KMS-11 (cell line): Measurements from ENCODE around the gene TRIP13.

Experiments
- H2AFZ ChIP-seq: fragments of 200-600 bp; sonication (generic); 2 replicates; pipeline ENCODE4 v1.6.1; 2016; ENCODE audit warnings: antibody characterized with exemption, mixed run types, low read depth
- H3K27ac ChIP-seq: fragments of 200-600 bp; sonication (generic); 2 replicates; pipeline ENCODE4 v1.6.1; 2016; ENCODE audit warnings: mild to moderate bottlenecking, mixed run types
- H3K27me3 ChIP-seq: fragments of 200-600 bp; sonication (generic); 2 replicates; pipeline ENCODE4 v1.6.1; 2017; ENCODE audit warnings: mild to moderate bottlenecking, low read depth, mixed run types, moderate library complexity; ENCODE audit not compliant: insufficient read depth
- H3K36me3 ChIP-seq: fragments of 200-600 bp; sonication (generic); 2 replicates; pipeline ENCODE4 v1.6.1; 2017; ENCODE audit warnings: mild to moderate bottlenecking, mixed run types; ENCODE audit not compliant: insufficient read depth
- H3K4me1 ChIP-seq: fragments of 200-600 bp; sonication (generic); 2 replicates; pipeline ENCODE4 v1.6.1; 2016; ENCODE audit warnings: mild to moderate bottlenecking, low read depth, mixed run types; ENCODE audit not compliant: poor library complexity, severe bottlenecking
- H3K4me2 ChIP-seq: fragments of 200-600 bp; sonication (generic); 2 replicates; pipeline ENCODE4 v1.7.0; 2016; ENCODE audit warnings: mild to moderate bottlenecking, mixed run types
- H3K4me3 ChIP-seq: fragments of 200-600 bp; sonication (generic); IDR thresholded peaks from 2 replicates; pipeline ENCODE4 v1.6.1; 2017; ENCODE audit warnings: low read depth, low read length, mixed read lengths; ENCODE audit not compliant: insufficient read depth
- H3K79me2 ChIP-seq: fragments of 200-600 bp; sonication (generic); 2 replicates; pipeline ENCODE4 v1.6.1; 2016; ENCODE audit warnings: low read depth, mixed run types; ENCODE audit not compliant: insufficient read depth
- H3K9ac ChIP-seq: fragments of 200-600 bp; sonication (generic); 2 replicates; pipeline ENCODE4 v1.6.1; 2016; ENCODE audit warnings: mild to moderate bottlenecking, mixed run types
- H4K20me1 ChIP-seq: fragments of 200-600 bp; sonication (generic); 2 replicates; pipeline ENCODE4 v1.6.1; 2016; ENCODE audit warnings: mild to moderate bottlenecking, mixed run types; ENCODE audit not compliant: insufficient read depth
- CTCF ChIP-seq: fragments of 200-600 bp; sonication (generic); conservative IDR thresholded peaks from 2 replicates; pipeline ENCODE4 v1.6.1; 2017; ENCODE audit warnings: low read depth, mild to moderate bottlenecking, antibody characterized with exemption, low read length, moderate library complexity, mixed read lengths

The TRIP13 gene

GRCh38 chr5:880816-881550 lies 11.7 kb upstream of the TRIP13 start:
- no peak overlapping the region for H3K4me3 ChIP-seq
- no peaks in the 10 kb centered on the region for H3K4me1 ChIP-seq
- H4K20me1 ChIP-seq: no peaks in the 10 kb centered on the region; the same call in 1 of the 2 replicates
- no peak overlapping the region for H3K4me2 ChIP-seq
- H3K79me2 ChIP-seq: peaks cover 39% of the 10 kb centered on the region
- TF ChIP-seq CTCF: no peak
- H3K27ac ChIP-seq: no peak overlapping the region
- peaks cover 25% of the 10 kb centered on the region; the same call in 1 of the 2 replicates for H3K36me3 ChIP-seq
- no peaks in the 10 kb centered on the region for H3K27me3 ChIP-seq
- H2AFZ ChIP-seq: no peak overlapping the region
- H3K9ac ChIP-seq: no peak overlapping the region

DNA sequence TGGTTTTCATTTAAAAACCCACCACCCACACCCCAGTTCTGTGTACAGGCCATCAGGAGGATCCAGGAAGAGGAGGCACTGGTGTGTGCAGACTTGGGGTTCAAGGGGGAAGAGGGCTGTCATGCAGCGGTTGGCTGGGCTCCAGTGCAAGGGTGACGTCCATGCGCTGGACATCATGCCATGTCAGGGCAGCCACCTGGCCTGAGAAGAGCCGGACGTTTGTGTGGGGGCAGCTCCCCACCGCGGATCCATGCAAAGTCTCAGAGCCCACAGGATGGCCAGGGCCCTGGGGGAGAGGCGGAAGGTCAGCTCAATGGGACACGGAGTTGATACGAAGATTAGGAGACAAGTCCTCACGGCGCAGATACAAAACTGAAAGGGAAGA lies 11.1 kb upstream of the TRIP13 start:
- Histone ChIP-seq H3K79me2 (peaks cover 39% of the 10 kb centered on the region), H2AFZ (no peak overlapping the region), H3K4me2 (no peak overlapping the region), H3K9ac (no peak overlapping the region), H4K20me1 (no peaks in the 10 kb centered on the region; the same call in 1 of the 2 replicates), H3K4me1 (no peaks in the 10 kb centered on the region), H3K4me3 (no peak overlapping the region), H3K27ac (no peak overlapping the region), H3K27me3 (no peaks in the 10 kb centered on the region), H3K36me3 (peaks cover 24% of the 10 kb centered on the region; the same call in 1 of the 2 replicates)
- TF ChIP-seq CTCF: no peak

DNA sequence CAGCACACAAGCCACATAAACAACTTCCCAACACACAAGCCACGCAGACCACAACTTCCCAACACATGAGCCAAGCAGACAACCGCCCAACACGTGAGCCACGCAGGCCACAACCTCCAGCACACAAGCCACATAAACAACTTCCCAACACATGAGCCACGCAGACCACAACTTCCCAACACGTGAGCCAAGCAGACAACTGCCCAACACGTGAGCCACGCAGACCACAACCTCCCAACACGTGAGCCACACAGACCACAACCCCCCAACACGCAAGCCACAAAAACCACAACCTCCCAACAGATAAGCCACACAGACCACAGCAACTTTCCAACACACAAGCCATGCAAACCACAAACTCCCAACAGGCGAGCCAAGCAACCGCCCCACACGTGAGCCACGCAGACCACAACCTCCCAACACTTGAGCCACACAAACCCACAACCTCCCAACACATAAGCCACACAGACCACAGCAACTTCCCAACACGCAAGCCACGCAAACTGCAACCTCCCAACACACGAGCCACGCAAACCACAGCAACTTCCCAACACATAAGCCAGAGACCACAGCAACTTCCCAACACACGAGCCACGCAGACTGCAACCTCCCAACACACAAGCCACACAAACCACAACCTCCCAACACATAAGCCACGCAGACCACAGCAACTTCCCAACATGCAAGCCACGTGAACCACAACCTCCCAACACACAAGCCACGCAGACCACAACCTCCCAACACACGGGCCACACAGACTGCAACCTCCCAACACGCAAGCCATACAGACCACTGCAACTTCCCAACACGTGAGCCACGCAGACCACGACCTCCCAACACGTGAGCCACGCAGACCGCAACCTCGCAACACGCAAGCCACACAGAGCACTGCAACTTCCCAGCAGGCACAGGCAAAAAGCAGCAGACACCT lies 10.2 kb upstream of the TRIP13 start:
- H4K20me1 ChIP-seq: no peaks in the 10 kb centered on the region; the same call in 1 of the 2 replicates
- H3K27ac ChIP-seq: no peak overlapping the region
- TF ChIP-seq CTCF: no peak
- H3K4me3 ChIP-seq: no peak overlapping the region
- H3K36me3 ChIP-seq: peaks cover 29% of the 10 kb centered on the region; the same call in 1 of the 2 replicates
- no peak overlapping the region for H3K4me2 ChIP-seq
- H3K79me2 ChIP-seq: peaks cover 43% of the 10 kb centered on the region
- no peaks in the 10 kb centered on the region for H3K4me1 ChIP-seq
- no peak overlapping the region for H3K9ac ChIP-seq
- H3K27me3 ChIP-seq: no peaks in the 10 kb centered on the region
- no peak overlapping the region for H2AFZ ChIP-seq

DNA sequence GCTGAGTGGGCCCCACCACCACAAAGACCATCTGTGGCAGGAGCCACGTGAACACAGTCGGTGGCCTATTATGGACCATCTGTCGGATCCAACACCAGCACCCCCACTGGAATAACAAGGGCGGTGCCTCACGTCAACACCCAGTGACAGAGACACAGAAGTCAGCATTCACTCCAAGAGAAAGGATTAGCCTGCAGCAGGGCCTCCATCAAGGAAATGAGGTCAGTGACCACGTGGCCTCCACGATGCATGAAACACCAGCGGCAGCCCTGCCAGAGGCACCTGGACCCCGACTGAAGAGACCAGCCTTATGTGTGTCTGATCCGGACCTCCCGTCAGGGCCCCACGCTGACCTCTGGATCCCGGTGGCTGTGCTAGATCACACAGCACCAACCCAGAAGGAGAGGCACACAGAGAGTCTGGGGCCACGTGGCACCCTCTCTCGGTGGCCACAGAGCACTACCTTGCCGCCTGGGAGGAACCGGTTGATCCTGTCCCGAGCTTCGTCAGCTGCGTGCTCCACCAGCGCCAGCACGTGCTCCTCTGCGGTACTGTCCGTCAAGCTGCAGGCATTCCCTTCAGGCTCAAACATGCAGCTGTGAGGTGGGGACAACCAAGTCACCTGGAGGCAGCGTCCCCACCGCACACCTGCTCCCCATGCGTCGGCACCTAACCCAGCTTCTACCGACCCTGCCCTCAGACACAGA lies 9.1 kb upstream of the TRIP13 start:
- no peak overlapping the region for H3K4me2 ChIP-seq
- H3K9ac ChIP-seq: no peak overlapping the region
- peaks cover 32% of the 10 kb centered on the region; the same call in 1 of the 2 replicates for H3K36me3 ChIP-seq
- no peak overlapping the region for H3K4me3 ChIP-seq
- TF ChIP-seq CTCF: no peak
- no peaks in the 10 kb centered on the region; the same call in 1 of the 2 replicates for H4K20me1 ChIP-seq
- no peak overlapping the region for H2AFZ ChIP-seq
- H3K27me3 ChIP-seq: no peaks in the 10 kb centered on the region
- H3K4me1 ChIP-seq: no peaks in the 10 kb centered on the region
- no peak overlapping the region for H3K27ac ChIP-seq
- peaks cover 43% of the 10 kb centered on the region for H3K79me2 ChIP-seq
